ENCODE measurements around the gene TBC1D3C.
"Not testable (repeated sequence)": the region's sequence is repeated elsewhere in the genome, so short reads cannot be mapped to it uniquely, and the experiment has no call there.

DNA sequence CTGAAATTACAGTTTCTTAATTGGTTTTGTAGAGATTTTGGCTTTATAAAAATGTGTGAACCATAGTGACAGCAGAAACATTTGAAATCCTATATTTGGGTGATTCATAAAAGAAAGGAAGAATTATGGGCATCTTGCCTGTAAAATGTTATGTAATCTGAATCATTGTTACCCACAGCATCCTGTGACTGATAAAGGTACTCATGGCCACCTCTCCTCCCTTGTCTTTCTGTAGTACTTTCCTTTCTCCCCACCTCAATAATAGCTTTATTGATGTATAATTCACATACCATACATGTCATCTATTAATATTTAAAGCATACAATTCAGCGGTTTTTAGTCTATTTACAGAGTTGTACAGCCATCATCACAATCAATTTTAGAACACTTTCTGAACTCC is 30.8 kb upstream of the TBC1D3C start:
- TF ChIP-seq EP300, POLR2A (IDR thresholded peaks at IDR 0.05): not testable (repeated sequence)
- TF ChIP-seq, protein P1, sequence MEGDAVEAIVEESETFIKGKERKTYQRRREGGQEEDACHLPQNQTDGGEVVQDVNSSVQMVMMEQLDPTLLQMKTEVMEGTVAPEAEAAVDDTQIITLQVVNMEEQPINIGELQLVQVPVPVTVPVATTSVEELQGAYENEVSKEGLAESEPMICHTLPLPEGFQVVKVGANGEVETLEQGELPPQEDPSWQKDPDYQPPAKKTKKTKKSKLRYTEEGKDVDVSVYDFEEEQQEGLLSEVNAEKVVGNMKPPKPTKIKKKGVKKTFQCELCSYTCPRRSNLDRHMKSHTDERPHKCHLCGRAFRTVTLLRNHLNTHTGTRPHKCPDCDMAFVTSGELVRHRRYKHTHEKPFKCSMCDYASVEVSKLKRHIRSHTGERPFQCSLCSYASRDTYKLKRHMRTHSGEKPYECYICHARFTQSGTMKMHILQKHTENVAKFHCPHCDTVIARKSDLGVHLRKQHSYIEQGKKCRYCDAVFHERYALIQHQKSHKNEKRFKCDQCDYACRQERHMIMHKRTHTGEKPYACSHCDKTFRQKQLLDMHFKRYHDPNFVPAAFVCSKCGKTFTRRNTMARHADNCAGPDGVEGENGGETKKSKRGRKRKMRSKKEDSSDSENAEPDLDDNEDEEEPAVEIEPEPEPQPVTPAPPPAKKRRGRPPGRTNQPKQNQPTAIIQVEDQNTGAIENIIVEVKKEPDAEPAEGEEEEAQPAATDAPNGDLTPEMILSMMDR (IDR thresholded peaks at IDR 0.05), result not testable (repeated sequence)
